ENCODE data around the gene TYRP1.

DNA sequence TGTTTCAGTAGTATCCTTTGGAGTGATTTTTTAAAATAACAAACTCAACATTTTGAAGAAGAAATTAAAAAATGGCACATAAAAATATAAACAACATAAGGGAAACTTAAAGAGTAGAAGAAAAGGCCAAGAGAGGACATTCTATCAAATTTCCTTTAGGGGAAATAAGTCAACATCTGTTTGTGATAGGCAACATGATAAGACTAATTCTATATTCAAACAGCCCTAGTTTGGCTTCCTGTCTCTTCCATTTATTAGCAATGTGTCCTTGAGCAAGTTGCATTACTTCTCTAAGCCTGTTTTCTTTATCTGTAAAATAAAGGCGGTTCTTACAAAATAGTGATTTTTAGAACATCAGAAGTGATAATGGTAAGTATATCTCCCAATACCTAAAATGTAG lies 24.7 kb downstream of the TYRP1 start:
- TF ChIP-seq, protein P1, sequence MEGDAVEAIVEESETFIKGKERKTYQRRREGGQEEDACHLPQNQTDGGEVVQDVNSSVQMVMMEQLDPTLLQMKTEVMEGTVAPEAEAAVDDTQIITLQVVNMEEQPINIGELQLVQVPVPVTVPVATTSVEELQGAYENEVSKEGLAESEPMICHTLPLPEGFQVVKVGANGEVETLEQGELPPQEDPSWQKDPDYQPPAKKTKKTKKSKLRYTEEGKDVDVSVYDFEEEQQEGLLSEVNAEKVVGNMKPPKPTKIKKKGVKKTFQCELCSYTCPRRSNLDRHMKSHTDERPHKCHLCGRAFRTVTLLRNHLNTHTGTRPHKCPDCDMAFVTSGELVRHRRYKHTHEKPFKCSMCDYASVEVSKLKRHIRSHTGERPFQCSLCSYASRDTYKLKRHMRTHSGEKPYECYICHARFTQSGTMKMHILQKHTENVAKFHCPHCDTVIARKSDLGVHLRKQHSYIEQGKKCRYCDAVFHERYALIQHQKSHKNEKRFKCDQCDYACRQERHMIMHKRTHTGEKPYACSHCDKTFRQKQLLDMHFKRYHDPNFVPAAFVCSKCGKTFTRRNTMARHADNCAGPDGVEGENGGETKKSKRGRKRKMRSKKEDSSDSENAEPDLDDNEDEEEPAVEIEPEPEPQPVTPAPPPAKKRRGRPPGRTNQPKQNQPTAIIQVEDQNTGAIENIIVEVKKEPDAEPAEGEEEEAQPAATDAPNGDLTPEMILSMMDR (conservative IDR thresholded peaks at IDR 0.05; ENCODE audit: low read length), result no peak
- no peak for TF ChIP-seq EZH2phosphoT487 (IDR thresholded peaks at IDR 0.05; ENCODE audit: borderline replicate concordance, low read depth, low read length)
